Transverse colon (tissue), 4 donors: Measurements from ENCODE around the gene SPINK4.

ENCODE experiments used
- CTCF ChIP-seq, 5 experiments: fragments of 200-600 bp in 3 of 5; fragments of 450-650 bp in 2 of 5; sonication (generic) in 3 of 5; IDR thresholded peaks; 1 replicate in 2 of 5; 2 replicates in 3 of 5; pipeline ENCODE4 v1.5.1; 2016 to 2017; ENCODE audit warnings: antibody characterized with exemption in 5 of 5, inconsistent platforms in 3 of 5, mild to moderate bottlenecking in 2 of 5, moderate library complexity in 1 of 5
- EP300 ChIP-seq: sonication (generic); formaldehyde crosslinking; IDR thresholded peaks from one replicate; pipeline ENCODE4 v1.6.1; 2017; ENCODE audit warnings: antibody characterized with exemption, low read depth
- POLR2A ChIP-seq: fragments of 450-650 bp; IDR thresholded peaks from one replicate; pipeline ENCODE4 v1.6.1; 2016; ENCODE audit warnings: antibody characterized with exemption, mild to moderate bottlenecking, moderate library complexity
- POLR2AphosphoS5 ChIP-seq, 3 donors: sonication (generic); formaldehyde crosslinking; IDR thresholded peaks; one replicate each; pipeline ENCODE4 v1.6.1; 2016; ENCODE audit warnings: antibody characterized with exemption in 3 of 3

DNA sequence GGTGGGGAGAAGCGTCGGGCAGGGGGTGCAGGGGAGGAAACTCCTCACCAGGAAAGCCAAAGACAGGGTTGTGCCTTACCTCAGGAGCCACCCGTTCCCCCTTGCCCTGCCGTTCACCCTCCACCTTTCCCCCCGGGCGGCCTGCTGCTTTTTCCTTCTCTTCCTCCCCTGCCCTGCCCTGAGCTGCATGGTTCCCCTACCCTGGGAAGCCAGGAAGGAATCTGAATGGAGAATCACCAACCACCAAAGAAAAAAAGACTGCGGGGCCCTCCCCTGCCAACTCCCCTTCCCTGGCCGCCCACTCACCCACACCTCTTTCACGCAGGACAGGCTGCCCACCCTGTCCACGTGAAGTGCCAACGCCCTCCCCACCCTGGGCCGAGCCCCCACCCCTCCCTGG lies 49.5 kb downstream of the SPINK4 start:
- TF ChIP-seq CTCF (IDR thresholded peaks at IDR 0.05) (no peak), POLR2AphosphoS5 (IDR thresholded peaks at IDR 0.05) (no peak), POLR2A (no peak), EP300 (no peak)
